ENCODE results near the gene GLI1. TPM values are rescaled to one million over a fixed set of nuclear protein-coding genes. Genes with fewer than 3 reads are reported as not detected.
A peak's percentile ranks its signal among the peaks of the same experiment; 100 is the strongest.
"Not testable (repeated sequence)": the region's sequence is repeated elsewhere in the genome, so short reads cannot be mapped to it uniquely, and the experiment has no call there.

The GLI1 gene
- total RNA-seq, 1 donor from 2014 or later, result 0.77 TPM

- H3K36me3 Mint-ChIP-seq (ENCODE audit: low read depth, unreplicated experiment), result peaks cover 5% of the 10 kb centered on the region
- DNase-seq (ENCODE audit: low spot score), result no peak
- H3K4me3 Mint-ChIP-seq (ENCODE audit: unreplicated experiment), result no peak overlapping the region
- TF ChIP-seq, protein P1, sequence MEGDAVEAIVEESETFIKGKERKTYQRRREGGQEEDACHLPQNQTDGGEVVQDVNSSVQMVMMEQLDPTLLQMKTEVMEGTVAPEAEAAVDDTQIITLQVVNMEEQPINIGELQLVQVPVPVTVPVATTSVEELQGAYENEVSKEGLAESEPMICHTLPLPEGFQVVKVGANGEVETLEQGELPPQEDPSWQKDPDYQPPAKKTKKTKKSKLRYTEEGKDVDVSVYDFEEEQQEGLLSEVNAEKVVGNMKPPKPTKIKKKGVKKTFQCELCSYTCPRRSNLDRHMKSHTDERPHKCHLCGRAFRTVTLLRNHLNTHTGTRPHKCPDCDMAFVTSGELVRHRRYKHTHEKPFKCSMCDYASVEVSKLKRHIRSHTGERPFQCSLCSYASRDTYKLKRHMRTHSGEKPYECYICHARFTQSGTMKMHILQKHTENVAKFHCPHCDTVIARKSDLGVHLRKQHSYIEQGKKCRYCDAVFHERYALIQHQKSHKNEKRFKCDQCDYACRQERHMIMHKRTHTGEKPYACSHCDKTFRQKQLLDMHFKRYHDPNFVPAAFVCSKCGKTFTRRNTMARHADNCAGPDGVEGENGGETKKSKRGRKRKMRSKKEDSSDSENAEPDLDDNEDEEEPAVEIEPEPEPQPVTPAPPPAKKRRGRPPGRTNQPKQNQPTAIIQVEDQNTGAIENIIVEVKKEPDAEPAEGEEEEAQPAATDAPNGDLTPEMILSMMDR (IDR thresholded peaks at IDR 0.05; ENCODE audit: unreplicated experiment), result no peak
- H3K27me3 Mint-ChIP-seq (ENCODE audit: unreplicated experiment), result peaks cover 2% of the 10 kb centered on the region
- no peaks in the 10 kb centered on the region for H3K9me3 Mint-ChIP-seq (ENCODE audit: unreplicated experiment)
- no peaks in the 10 kb centered on the region for H3K4me1 Mint-ChIP-seq (ENCODE audit: unreplicated experiment)
- H3K27ac Mint-ChIP-seq (ENCODE audit: unreplicated experiment), result no peak overlapping the region
Measured at GRCh38 chr12:57418255-57418654, 41.3 kb upstream of the GLI1 start.

DNA sequence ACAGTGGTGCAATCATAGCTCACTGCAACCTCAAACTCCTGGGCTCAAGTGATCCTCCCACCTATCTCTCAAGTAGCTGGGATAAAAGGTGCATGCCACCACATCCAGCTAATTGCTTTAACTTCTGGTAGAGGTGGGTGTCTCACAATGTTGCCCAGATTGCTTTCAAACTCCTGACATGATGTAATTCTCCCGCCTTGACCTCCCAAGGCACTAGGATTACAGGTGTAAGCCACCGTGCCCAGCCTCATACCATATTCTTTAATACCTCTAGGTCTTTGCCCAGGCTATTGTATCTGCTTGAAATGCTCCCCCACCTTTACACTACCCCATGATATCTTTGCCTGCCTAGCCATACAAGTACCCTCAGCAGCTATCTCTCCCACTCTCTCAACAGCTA is 40.1 kb upstream of the GLI1 start:
- Mint-ChIP-seq H3K4me3 (ENCODE audit: unreplicated experiment) (no peak overlapping the region), H3K27ac (ENCODE audit: unreplicated experiment) (no peak overlapping the region), H3K27me3 (ENCODE audit: unreplicated experiment) (peaks cover 3% of the 10 kb centered on the region), H3K4me1 (ENCODE audit: unreplicated experiment) (no peaks in the 10 kb centered on the region), H3K9me3 (ENCODE audit: unreplicated experiment) (no peaks in the 10 kb centered on the region), H3K36me3 (ENCODE audit: low read depth, unreplicated experiment) (peaks cover 5% of the 10 kb centered on the region)
- TF ChIP-seq, protein P1 (IDR thresholded peaks at IDR 0.05; ENCODE audit: unreplicated experiment), result no peak
- no peak for DNase-seq (ENCODE audit: low spot score)

DNA sequence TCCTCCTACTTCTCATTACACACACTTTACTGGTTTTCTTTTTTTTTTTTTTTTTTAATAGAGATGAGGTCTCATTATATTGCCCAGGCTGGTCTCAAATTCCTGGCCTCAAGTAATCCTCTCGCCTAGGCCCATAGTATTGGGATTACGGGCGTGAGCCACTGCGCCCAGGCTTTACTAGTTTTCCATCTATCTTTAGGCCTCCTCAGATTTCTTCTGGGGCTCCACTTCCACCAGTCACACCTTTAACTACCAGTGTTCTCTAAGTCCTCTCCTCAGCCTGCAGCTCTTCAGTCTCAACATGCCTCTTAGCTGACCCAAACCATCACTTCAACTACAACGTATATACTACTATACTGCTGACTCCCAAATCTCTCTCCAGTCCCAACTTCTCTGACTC is 39.1 kb upstream of the GLI1 start:
- Mint-ChIP-seq H3K27me3 (ENCODE audit: unreplicated experiment) (peaks cover 3% of the 10 kb centered on the region), H3K36me3 (ENCODE audit: low read depth, unreplicated experiment) (peaks cover 5% of the 10 kb centered on the region), H3K27ac (ENCODE audit: unreplicated experiment) (no peak overlapping the region), H3K4me1 (ENCODE audit: unreplicated experiment) (no peaks in the 10 kb centered on the region), H3K4me3 (ENCODE audit: unreplicated experiment) (no peak overlapping the region), H3K9me3 (ENCODE audit: unreplicated experiment) (no peaks in the 10 kb centered on the region)
- TF ChIP-seq, protein P1 (IDR thresholded peaks at IDR 0.05; ENCODE audit: unreplicated experiment), result no peak
- no peak for DNase-seq (ENCODE audit: low spot score)

- not testable (repeated sequence) for H3K4me3 Mint-ChIP-seq (ENCODE audit: unreplicated experiment); DNase-seq (ENCODE audit: low spot score); H3K9me3 Mint-ChIP-seq (ENCODE audit: unreplicated experiment); H3K36me3 Mint-ChIP-seq (ENCODE audit: low read depth, unreplicated experiment)
- peaks cover 12% of the 10 kb centered on the region for H3K27me3 Mint-ChIP-seq (ENCODE audit: unreplicated experiment)
- peak overlapping the region; percentile 42 for H3K27ac Mint-ChIP-seq (ENCODE audit: unreplicated experiment)
- H3K4me1 Mint-ChIP-seq (ENCODE audit: unreplicated experiment), result peaks cover 20% of the 10 kb centered on the region
Measured at GRCh38 chr12:57426948-57427347, 32.6 kb upstream of the GLI1 start.

DNA sequence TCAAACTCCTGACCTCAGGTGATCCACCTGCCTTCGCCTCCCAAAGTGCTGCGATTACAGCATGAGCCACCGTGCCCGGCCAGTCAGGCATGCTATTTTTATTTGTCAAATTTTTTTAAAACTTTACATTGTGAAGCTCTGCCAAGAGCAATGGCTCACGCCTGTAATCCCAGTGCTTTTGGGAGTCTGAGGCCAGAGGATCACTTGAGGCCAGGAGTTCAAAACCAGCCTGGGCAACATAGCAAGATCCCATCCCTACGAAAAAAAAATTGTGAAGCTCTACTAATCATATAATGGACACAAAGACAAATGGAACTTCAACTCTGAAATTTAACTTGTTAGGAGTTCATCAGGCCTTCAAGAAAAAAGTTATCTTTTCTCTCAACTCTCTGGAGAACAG is 30.6 kb upstream of the GLI1 start:
- no peak overlapping the region for H3K27ac Mint-ChIP-seq (ENCODE audit: unreplicated experiment)

More for the DNA sequence above, 30.6 kb upstream of the GLI1 start:
- DNase-seq (ENCODE audit: low spot score), result no peak
- H3K27me3 Mint-ChIP-seq (ENCODE audit: unreplicated experiment), result peaks cover 12% of the 10 kb centered on the region
- no peaks in the 10 kb centered on the region for H3K9me3 Mint-ChIP-seq (ENCODE audit: unreplicated experiment)
- TF ChIP-seq, protein P1 (IDR thresholded peaks at IDR 0.05; ENCODE audit: unreplicated experiment), result no peak
- H3K4me3 Mint-ChIP-seq (ENCODE audit: unreplicated experiment), result peak overlapping the region; percentile 62
- H3K4me1 Mint-ChIP-seq (ENCODE audit: unreplicated experiment), result peaks cover 20% of the 10 kb centered on the region
- H3K36me3 Mint-ChIP-seq (ENCODE audit: low read depth, unreplicated experiment), result peaks cover 3% of the 10 kb centered on the region

Data from endothelial cell (in vitro differentiated cells).